Testis (tissue), 2 donors: Measurements from ENCODE around the gene P2RX6.

Source experiments
- CTCF ChIP-seq, 3 experiments: fragments of 450-650 bp in 2 of 3; fragments of 200-600 bp in 1 of 3; sonication (generic) in 1 of 3; IDR thresholded peaks; one replicate each; pipeline ENCODE4 v1.5.1; 2016 to 2019; ENCODE audit warnings: antibody characterized with exemption in 3 of 3, mild to moderate bottlenecking in 2 of 3, moderate library complexity in 1 of 3
- POLR2A ChIP-seq: fragments of 450-650 bp; IDR thresholded peaks from one replicate; pipeline ENCODE4 v1.6.1; 2017; ENCODE audit warnings: antibody characterized with exemption, mild to moderate bottlenecking, moderate library complexity

GRCh38 chr22:21070690-21071615 is 56.0 kb downstream of the P2RX6 start:
- TF ChIP-seq CTCF (IDR thresholded peaks at IDR 0.05), result no peak
- no peak for TF ChIP-seq POLR2A
